Thymus (tissue), 11 donors: ENCODE measurements around the gene KLC1. TPM values are rescaled to one million over a fixed set of nuclear protein-coding genes. Genes with fewer than 3 reads are reported as not detected.
A peak's percentile ranks its signal among the peaks of the same experiment; 100 is the strongest.

Source experiments
- DNase-seq, 9 donors: peaks; one replicate each; pipeline ENCODE4 v3.0.0-alpha.2; 2013; ENCODE audit warnings: low spot score in 9 of 9, low read depth in 6 of 9, missing footprints in 1 of 9
- H3K27ac ChIP-seq, 2 donors: one replicate each; pipeline ENCODE4 v1.5.1; 2013; ENCODE audit warnings: control low read depth in 1 of 2, low read depth in 1 of 2, low read length in 1 of 2, mild to moderate bottlenecking in 1 of 2, moderate library complexity in 1 of 2
- H3K27me3 ChIP-seq, 2 donors: one replicate each; pipeline ENCODE4 v1.5.1; 2013; ENCODE audit warnings: low read length in 1 of 2; ENCODE audit not compliant: control insufficient read depth in 2 of 2, insufficient read depth in 1 of 2
- H3K36me3 ChIP-seq, 2 donors: one replicate each; pipeline ENCODE4 v1.5.1; 2013; ENCODE audit warnings: low read length in 1 of 2, mild to moderate bottlenecking in 1 of 2, moderate library complexity in 1 of 2; ENCODE audit not compliant: control insufficient read depth in 2 of 2, insufficient read depth in 2 of 2
- H3K4me1 ChIP-seq, 2 donors: one replicate each; pipeline ENCODE4 v1.5.1; 2013; ENCODE audit warnings: low read length in 2 of 2; ENCODE audit not compliant: control insufficient read depth in 2 of 2, insufficient read depth in 2 of 2
- H3K4me3 ChIP-seq, 2 donors: one replicate each; pipeline ENCODE4 v1.5.1; 2013; ENCODE audit warnings: low read length in 2 of 2, control low read depth in 1 of 2, mild to moderate bottlenecking in 1 of 2
- H3K9me3 ChIP-seq, 2 donors: one replicate each; pipeline ENCODE4 v1.5.1; 2013; ENCODE audit warnings: low read length in 1 of 2, mild to moderate bottlenecking in 1 of 2; ENCODE audit not compliant: control insufficient read depth in 2 of 2, insufficient read depth in 1 of 2
- WGBS: extraction: QIAGEN DNeasy Blood & Tissue Kit; methylation state at CpG from one replicate; pipeline ENCODE4 v1.1.7; 2013; 5-methylcytosine and 5-hydroxymethylcytosine counted together
- polyA plus RNA-seq: library from polyadenylated mRNA; stranded (reverse); fragments of 200-250 nt; gene quantifications from one replicate; pipeline ENCODE4 v1.2.3, GENCODE V29; 2013
- total RNA-seq: library from RNA; stranded (reverse); fragments of 120-200 nt; gene quantifications from one replicate; pipeline ENCODE4 v1.2.4, GENCODE V29; 2013
- donor health status: healthy.

The KLC1 gene
- total and polyA plus RNA-seq, 2 donors: 60.1 to 121 TPM

GRCh38 chr14:103715052-103716000, 86.3 kb downstream of the KLC1 start, which contains the start of the genes XRCC3 and ZFYVE21:
Gene XRCC3, minus strand, starts transcription at chr14:103715451. Its CDS starts 4,364 bp downstream, at chr14:103711087.
Gene ZFYVE21, plus strand, starts transcription at chr14:103715810. Its CDS starts 32 bp downstream, at chr14:103715842.
- peak within 1 kb of the TSS in 1 of 2 donors; percentile 36 for H3K27ac ChIP-seq
- H3K27me3 ChIP-seq: no peaks in the 10 kb centered on the region
- DNase-seq: peak; percentile 95 to 100 (median 99)
- H3K4me3 ChIP-seq: peak within 1 kb of the TSS; percentile 62 to 85
- H3K36me3 ChIP-seq: peaks cover 0 to 5% of the 10 kb centered on the region in 2 donors
- peaks cover 27 to 52% of the 10 kb centered on the region in 2 donors for H3K4me1 ChIP-seq
- H3K9me3 ChIP-seq: no peaks in the 10 kb centered on the region
- under 1% methylated on average over 121 of the region's 121 CpGs for WGBS

- Histone ChIP-seq H3K36me3 (peaks cover 0 to 3% of the 10 kb centered on the region in 2 donors), H3K4me1 (peaks cover 35 to 62% of the 10 kb centered on the region in 2 donors), H3K4me3 (peak overlapping the region; percentile 62 to 85), H3K27ac (no peak overlapping the region), H3K27me3 (no peaks in the 10 kb centered on the region), H3K9me3 (no peaks in the 10 kb centered on the region)
- WGBS: 7% methylated on average over 72 of the region's 72 CpGs
- DNase-seq: peak in 2 of 9 donors; percentile 29 to 33
Observed at GRCh38 chr14:103716091-103716801, 87.2 kb downstream of the KLC1 start.

DNA sequence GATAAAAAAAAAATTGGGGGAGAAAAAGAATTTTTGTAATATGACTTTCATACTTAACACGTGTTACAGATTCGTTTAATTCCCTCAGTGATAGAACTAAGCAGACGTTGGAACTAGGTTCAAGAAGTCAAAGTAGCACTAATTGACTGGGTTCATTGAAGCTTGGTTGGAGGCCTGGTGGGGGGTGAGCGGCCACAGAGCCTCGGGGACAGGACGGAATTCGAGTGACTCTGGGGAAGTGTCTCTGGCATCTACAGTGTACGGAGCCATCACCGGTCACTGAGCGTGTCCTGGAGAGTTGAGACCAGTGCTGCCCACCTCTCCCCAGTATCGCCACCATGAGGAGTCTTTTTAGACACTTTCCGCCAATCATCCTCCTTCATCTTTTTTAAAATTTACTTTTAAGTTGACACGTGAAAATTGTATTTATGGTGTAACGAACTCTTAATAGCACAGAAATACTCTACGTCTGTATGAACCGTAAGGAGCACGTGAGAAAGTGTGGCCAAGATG, 87.9 kb downstream of the KLC1 start:
- WGBS: 93% methylated on average over 17 of the region's 17 CpGs
- H3K4me3 ChIP-seq: peak overlapping the region; percentile 62 to 85
- peaks cover 0 to 4% of the 10 kb centered on the region in 2 donors for H3K36me3 ChIP-seq
- H3K4me1 ChIP-seq: peaks cover 37 to 69% of the 10 kb centered on the region in 2 donors
- no peaks in the 10 kb centered on the region for H3K9me3 ChIP-seq
- H3K27ac ChIP-seq: no peak overlapping the region
- DNase-seq: no peak
- no peaks in the 10 kb centered on the region for H3K27me3 ChIP-seq

- peaks cover 0 to 4% of the 10 kb centered on the region in 2 donors for H3K36me3 ChIP-seq
- peaks cover 37 to 76% of the 10 kb centered on the region in 2 donors for H3K4me1 ChIP-seq
- peak in 1 of 9 donors; percentile 23 for DNase-seq
- H3K27ac ChIP-seq: peak overlapping the region in 1 of 2 donors; percentile 82
- WGBS: 93% methylated on average over 16 of the region's 16 CpGs
- H3K4me3 ChIP-seq: no peak overlapping the region
- H3K9me3 ChIP-seq: no peaks in the 10 kb centered on the region
- H3K27me3 ChIP-seq: no peaks in the 10 kb centered on the region
Observed at GRCh38 chr14:103718572-103718971, 89.6 kb downstream of the KLC1 start.

DNA sequence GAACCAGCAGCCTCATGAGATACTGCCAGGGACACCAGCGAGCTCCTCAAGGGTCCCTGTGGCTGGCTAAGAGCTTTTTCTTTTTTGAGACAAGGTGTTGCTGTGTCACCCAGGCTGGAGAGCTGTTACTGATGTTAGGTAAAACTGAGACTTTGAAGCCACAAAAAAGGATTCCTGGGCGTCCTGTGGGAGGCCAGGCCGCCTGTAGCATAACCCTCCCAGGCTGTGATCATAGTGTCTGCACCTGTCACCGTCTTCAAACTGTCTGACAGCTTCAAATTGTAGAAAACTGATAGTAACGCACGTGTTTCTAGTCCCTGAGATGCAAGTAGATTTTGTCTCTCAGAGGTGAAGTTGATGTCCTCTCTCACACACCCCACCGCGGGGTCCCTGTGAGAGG, 90.7 kb downstream of the KLC1 start:
- 6% methylated on average over 8 of the region's 8 CpGs for WGBS
- peak overlapping the region; percentile 26 to 82 for H3K27ac ChIP-seq

GRCh38 chr14:103721334-103722120, 92.5 kb downstream of the KLC1 start:
- Histone ChIP-seq H3K4me1 (peaks cover 32 to 66% of the 10 kb centered on the region in 2 donors), H3K27me3 (no peaks in the 10 kb centered on the region), H3K4me3 (no peak overlapping the region), H3K9me3 (no peaks in the 10 kb centered on the region), H3K27ac (no peak overlapping the region), H3K36me3 (peaks cover 15% of the 10 kb centered on the region in 2 donors)
- WGBS: 98% methylated on average over 26 of the region's 26 CpGs
- DNase-seq: no peak

More for the DNA sequence above, 90.7 kb downstream of the KLC1 start:
- Histone ChIP-seq H3K9me3 (no peaks in the 10 kb centered on the region), H3K4me3 (no peak overlapping the region), H3K27me3 (no peaks in the 10 kb centered on the region), H3K36me3 (peaks cover 4 to 8% of the 10 kb centered on the region in 2 donors), H3K4me1 (peaks cover 35 to 68% of the 10 kb centered on the region in 2 donors)
- DNase-seq: peak; percentile 48 to 92 (median 72)

- H3K27ac ChIP-seq: no peak overlapping the region
- H3K36me3 ChIP-seq: peaks cover 27 to 29% of the 10 kb centered on the region in 2 donors
- peaks cover 19 to 49% of the 10 kb centered on the region in 2 donors for H3K4me1 ChIP-seq
- H3K9me3 ChIP-seq: no peaks in the 10 kb centered on the region
- no peak overlapping the region for H3K4me3 ChIP-seq
- H3K27me3 ChIP-seq: no peaks in the 10 kb centered on the region
- no peak for DNase-seq
- WGBS: 94% methylated on average over 7 of the region's 7 CpGs
Observed at GRCh38 chr14:103723748-103724081, 94.7 kb downstream of the KLC1 start.

GRCh38 chr14:103724116-103724515, 95.1 kb downstream of the KLC1 start:
- Histone ChIP-seq H3K4me3 (no peak overlapping the region), H3K4me1 (peaks cover 16 to 49% of the 10 kb centered on the region in 2 donors), H3K27ac (no peak overlapping the region), H3K9me3 (no peaks in the 10 kb centered on the region), H3K36me3 (peaks cover 31 to 33% of the 10 kb centered on the region in 2 donors), H3K27me3 (no peaks in the 10 kb centered on the region)
- no peak for DNase-seq
- WGBS: 87% methylated on average over 20 of the region's 20 CpGs
